Liver (tissue), 9 donors: ENCODE measurements around the gene POFUT1. TPM values are rescaled to one million over a fixed set of nuclear protein-coding genes. Genes with fewer than 3 reads are reported as not detected.

ENCODE experiments used
- DNase-seq: peaks from one replicate; pipeline ENCODE4 v3.0.0-alpha.2; 2017; ENCODE audit warnings: low spot score
- H3K27ac ChIP-seq, 2 donors: one replicate each; pipeline ENCODE4 v1.7.0; 2013; ENCODE audit warnings: inconsistent platforms in 2 of 2, low read length in 2 of 2, control low read depth in 1 of 2, low read depth in 1 of 2, mild to moderate bottlenecking in 1 of 2
- H3K27me3 ChIP-seq, 4 donors: one replicate each; pipeline versions ENCODE4 v1.6.1 to v1.7.0; 2013; ENCODE audit warnings: low read length in 3 of 4, inconsistent platforms in 1 of 4, mild to moderate bottlenecking in 1 of 4, moderate library complexity in 1 of 4; ENCODE audit not compliant: control insufficient read depth in 4 of 4, insufficient read depth in 4 of 4
- H3K36me3 ChIP-seq, 4 donors: one replicate each; pipeline versions ENCODE4 v1.6.1 to v1.7.0; 2013; ENCODE audit warnings: low read length in 3 of 4, mild to moderate bottlenecking in 3 of 4, low read depth in 1 of 4, moderate library complexity in 1 of 4; ENCODE audit not compliant: control insufficient read depth in 4 of 4, insufficient read depth in 3 of 4
- H3K4me1 ChIP-seq, 4 donors: one replicate each; pipeline versions ENCODE4 v1.6.1 to v1.7.0; 2013; ENCODE audit warnings: low read length in 3 of 4, mild to moderate bottlenecking in 3 of 4, moderate library complexity in 1 of 4; ENCODE audit not compliant: control insufficient read depth in 4 of 4, insufficient read depth in 4 of 4
- H3K4me3 ChIP-seq, 3 donors: one replicate each; pipeline versions ENCODE4 v1.6.1 to v1.7.0; 2013; ENCODE audit warnings: low read length in 3 of 3, control low read depth in 1 of 3, low read depth in 1 of 3, mild to moderate bottlenecking in 1 of 3
- H3K9ac ChIP-seq, 2 donors: one replicate each; pipeline ENCODE4 v1.7.0; 2013; ENCODE audit warnings: low read length in 2 of 2, mild to moderate bottlenecking in 2 of 2, moderate library complexity in 2 of 2, control low read depth in 1 of 2, low read depth in 1 of 2
- H3K9me3 ChIP-seq, 4 donors: one replicate each; pipeline versions ENCODE4 v1.6.1 to v1.7.0; 2013; ENCODE audit warnings: low read length in 3 of 4; ENCODE audit not compliant: control insufficient read depth in 4 of 4
- ATF3 ChIP-seq: IDR thresholded peaks from 2 replicates; pipeline ENCODE4 v1.6.1; 2016; ENCODE audit warnings: antibody characterized with exemption
- CTCF ChIP-seq: fragments of 150-350 bp; IDR thresholded peaks from 2 replicates; pipeline ENCODE4 v1.5.1; 2017; ENCODE audit warnings: improper control_type of control experiment, low read depth, low read length; ENCODE audit not compliant: missing input control
- FOXA1 ChIP-seq: IDR thresholded peaks from 2 replicates; pipeline ENCODE4 v1.6.1; 2016; ENCODE audit warnings: antibody characterized with exemption
- HNF4G ChIP-seq: IDR thresholded peaks from 2 replicates; pipeline ENCODE4 v1.6.1; 2016; ENCODE audit warnings: antibody characterized with exemption
- JUND ChIP-seq, 2 donors: IDR thresholded peaks; 2 replicates each; pipeline ENCODE4 v1.6.1; 2016; ENCODE audit warnings: antibody characterized with exemption in 2 of 2
- MAX ChIP-seq: IDR thresholded peaks from 2 replicates; pipeline ENCODE4 v1.6.1; 2016; ENCODE audit warnings: antibody characterized with exemption
- REST ChIP-seq: IDR thresholded peaks from 2 replicates; pipeline ENCODE4 v1.6.1; 2016; ENCODE audit warnings: antibody characterized with exemption, mild to moderate bottlenecking
- RXRA ChIP-seq, 2 donors: IDR thresholded peaks; 2 replicates each; pipeline ENCODE4 v1.6.1; 2017 to 2018; ENCODE audit warnings: antibody characterized with exemption in 2 of 2, mild to moderate bottlenecking in 1 of 2
- ZBTB33 ChIP-seq: IDR thresholded peaks from 2 replicates; pipeline ENCODE4 v1.6.1; 2016; ENCODE audit warnings: antibody characterized with exemption
- WGBS: extraction: QIAGEN DNeasy Blood & Tissue Kit; methylation state at CpG from one replicate; pipeline ENCODE4 v1.1.7; 2013; 5-methylcytosine and 5-hydroxymethylcytosine counted together
- polyA plus RNA-seq, 2 donors: library from polyadenylated mRNA; stranded (reverse) in 1 of 2; unstranded in 1 of 2; fragments of 200-250 nt in 1 of 2; fragments of >200 nt in 1 of 2; fragmentation: Nextera tagmentation in 1 of 2; extraction: Ambion mirVana in 1 of 2; gene quantifications; one replicate each; pipeline versions ENCODE4 v1.2.1 to v1.2.3, GENCODE V29; 2013 to 2015
- total RNA-seq, 2 donors: library from RNA; depleted of rRNA; stranded (reverse); fragments of >200 nt; gene quantifications; one replicate each; pipeline ENCODE4 v1.2.3, GENCODE V29; 2014
- donor health status: healthy.
- donor health status: healthy.
- donor health status: healthy.
- donor health status: healthy.
- donor health status: healthy.

POFUT1 gene
- total and polyA plus RNA-seq, 4 donors, result 14.6 to 43.3 (median 24.8) TPM

- WGBS, result 87% methylated on average over 4 of the region's 4 CpGs
- Histone ChIP-seq H3K36me3 (peaks cover 9 to 36% (median 33%) of the 10 kb centered on the region in 4 donors), H3K9ac (no peak overlapping the region), H3K4me1 (peaks cover 7 to 23% (median 19%) of the 10 kb centered on the region in 4 donors), H3K4me3 (no peak overlapping the region), H3K27ac (no peak overlapping the region), H3K27me3 (no peaks in the 10 kb centered on the region), H3K9me3 (no peaks in the 10 kb centered on the region)
- no peak for TF ChIP-seq MAX
- DNase-seq, result no peak
Observed at GRCh38 chr20:32224463-32224862, 16.8 kb downstream of the POFUT1 start.

GRCh38 chr20:32226391-32226790 is 18.7 kb downstream of the POFUT1 start:
- WGBS, result 82% methylated on average over 1 of the region's 1 CpG
- Histone ChIP-seq H3K9me3 (no peaks in the 10 kb centered on the region), H3K27ac (no peak overlapping the region), H3K36me3 (peaks cover 13 to 39% (median 30%) of the 10 kb centered on the region in 4 donors), H3K27me3 (no peaks in the 10 kb centered on the region), H3K4me3 (no peak overlapping the region), H3K9ac (no peak overlapping the region), H3K4me1 (peaks cover 7 to 23% (median 19%) of the 10 kb centered on the region in 4 donors)
- DNase-seq, result no peak
- TF ChIP-seq RXRA (IDR thresholded peaks at IDR 0.05), result no peak
- no peak for TF ChIP-seq FOXA1
- TF ChIP-seq MAX, result no peak
- no peak for TF ChIP-seq HNF4G
- no peak for TF ChIP-seq CTCF
- no peak for TF ChIP-seq JUND (IDR thresholded peaks at IDR 0.05)

GRCh38 chr20:32227306-32227705 is 19.6 kb downstream of the POFUT1 start:
- TF ChIP-seq RXRA (IDR thresholded peaks at IDR 0.05) (no peak), ATF3 (no peak), JUND (IDR thresholded peaks at IDR 0.05) (no peak), ZBTB33 (no peak), MAX (no peak), REST (no peak)
- Histone ChIP-seq H3K36me3 (peaks cover 11 to 35% (median 27%) of the 10 kb centered on the region in 4 donors), H3K4me1 (peaks cover 7 to 31% (median 24%) of the 10 kb centered on the region in 4 donors), H3K27ac (peak overlapping the region; percentile 29 to 66), H3K9ac (no peak overlapping the region), H3K4me3 (no peak overlapping the region), H3K27me3 (no peaks in the 10 kb centered on the region), H3K9me3 (no peaks in the 10 kb centered on the region)
- 45% methylated on average over 7 of the region's 7 CpGs for WGBS
- DNase-seq, result no peak
